CD14-positive monocyte (primary cell): ENCODE results near the gene GRM5. TPM values are rescaled to one million over a fixed set of nuclear protein-coding genes. Genes with fewer than 3 reads are reported as not detected.
"Not testable (repeated sequence)": the region's sequence is repeated elsewhere in the genome, so short reads cannot be mapped to it uniquely, and the experiment has no call there.

ENCODE experiments used
- DNase-seq, 3 donors: peaks; one replicate each; pipeline ENCODE4 v3.0.0-alpha.2; 2011 to 2022
- H2AFZ ChIP-seq: 2 replicates; pipeline ENCODE4 v1.6.0; 2012; ENCODE audit warnings: mild to moderate bottlenecking, low read depth, low read length, inconsistent platforms; ENCODE audit not compliant: insufficient read depth, poor library complexity, severe bottlenecking
- H3K27ac ChIP-seq, 2 donors: 1 replicate in 1 of 2; 2 replicates in 1 of 2; pipeline ENCODE4 v1.5.1; 2012 to 2013; ENCODE audit warnings: low read length in 2 of 2, control low read depth in 1 of 2, inconsistent platforms in 1 of 2, low read depth in 1 of 2, mild to moderate bottlenecking in 1 of 2
- H3K27me3 ChIP-seq, 2 donors: one replicate each; pipeline versions ENCODE4 v1.6.0 to v1.6.1; 2011 to 2013; ENCODE audit warnings: low read length in 2 of 2; ENCODE audit not compliant: control insufficient read depth in 2 of 2, insufficient read depth in 2 of 2
- H3K36me3 ChIP-seq, 2 donors: replicated peaks in 1 of 2; 1 replicate in 1 of 2; 2 replicates in 1 of 2; pipeline versions ENCODE4 v1.5.1 to v1.6.1; 2012 to 2013; ENCODE audit warnings: low read length in 2 of 2, control low read depth in 1 of 2, inconsistent platforms in 1 of 2, mild to moderate bottlenecking in 1 of 2; ENCODE audit not compliant: insufficient read depth in 2 of 2, control insufficient read depth in 1 of 2
- H3K4me1 ChIP-seq, 2 donors: 1 replicate in 1 of 2; 2 replicates in 1 of 2; pipeline versions ENCODE4 v1.5.1 to v1.6.1; 2012 to 2013; ENCODE audit warnings: low read length in 2 of 2, control low read depth in 1 of 2, inconsistent platforms in 1 of 2, mild to moderate bottlenecking in 1 of 2, moderate library complexity in 1 of 2; ENCODE audit not compliant: insufficient read depth in 2 of 2, control insufficient read depth in 1 of 2
- H3K4me2 ChIP-seq: replicated peaks from 2 replicates; pipeline ENCODE3; 2012; ENCODE audit warnings: low read length, moderate library complexity, mild to moderate bottlenecking; ENCODE audit not compliant: poor library complexity, severe bottlenecking; ENCODE audit errors: extremely low read depth
- H3K4me3 ChIP-seq, 3 experiments: fragments of 200-600 bp in 1 of 3; sonication (generic) in 1 of 3; replicated peaks in 1 of 3; 1 replicate in 2 of 3; 2 replicates in 1 of 3; pipeline ENCODE4 v1.5.1; 2011 to 2013; ENCODE audit warnings: low read length in 3 of 3, mild to moderate bottlenecking in 3 of 3, control low read depth in 2 of 3, low read depth in 2 of 3, inconsistent platforms in 1 of 3, moderate library complexity in 1 of 3
- H3K79me2 ChIP-seq: 2 replicates; pipeline ENCODE4 v1.6.0; 2012; ENCODE audit warnings: mild to moderate bottlenecking, control low read depth, inconsistent platforms, low read length, moderate library complexity; ENCODE audit not compliant: insufficient read depth
- H3K9ac ChIP-seq: 2 replicates; pipeline ENCODE4 v1.6.0; 2017; ENCODE audit warnings: low read length, mild to moderate bottlenecking; ENCODE audit not compliant: insufficient read depth, poor library complexity, severe bottlenecking
- H3K9me3 ChIP-seq, 2 donors: replicated peaks in 1 of 2; 1 replicate in 1 of 2; 2 replicates in 1 of 2; pipeline versions ENCODE4 v1.5.1 to v1.6.1; 2012 to 2013; ENCODE audit warnings: low read length in 2 of 2, control low read depth in 1 of 2; ENCODE audit not compliant: control insufficient read depth in 1 of 2, insufficient read depth in 1 of 2
- H4K20me1 ChIP-seq: 2 replicates; pipeline ENCODE4 v1.6.0; 2012; ENCODE audit warnings: mild to moderate bottlenecking, low read length, control low read depth, moderate library complexity; ENCODE audit not compliant: insufficient read depth
- H3K27ac Mint-ChIP-seq, 7 donors: one replicate each; pipeline ENCODE4 v1.8.0; 2020; ENCODE audit warnings: mild to moderate bottlenecking in 7 of 7, mixed read lengths in 7 of 7, moderate library complexity in 6 of 7, inconsistent platforms in 2 of 7
- H3K27me3 Mint-ChIP-seq, 3 donors: one replicate each; pipeline ENCODE4 v1.8.0; 2021 to 2022; ENCODE audit warnings: low read depth in 3 of 3, mild to moderate bottlenecking in 3 of 3, mixed read lengths in 3 of 3, moderate library complexity in 3 of 3, inconsistent platforms in 1 of 3
- H3K36me3 Mint-ChIP-seq, 2 donors: one replicate each; pipeline ENCODE4 v1.8.0; 2020; ENCODE audit warnings: mixed read lengths in 2 of 2, inconsistent platforms in 1 of 2, mild to moderate bottlenecking in 1 of 2
- H3K4me1 Mint-ChIP-seq: one replicate; pipeline ENCODE4 v1.8.0; 2020; ENCODE audit warnings: mild to moderate bottlenecking, mixed read lengths
- H3K4me3 Mint-ChIP-seq, 2 donors: one replicate each; pipeline ENCODE4 v1.8.0; 2020; ENCODE audit warnings: mild to moderate bottlenecking in 2 of 2, mixed read lengths in 2 of 2, moderate library complexity in 1 of 2
- H3K9me3 Mint-ChIP-seq, 7 donors: one replicate each; pipeline ENCODE4 v1.8.0; 2020 to 2022; ENCODE audit warnings: mixed read lengths in 7 of 7, mild to moderate bottlenecking in 6 of 7, moderate library complexity in 6 of 7, inconsistent platforms in 2 of 7
- CTCF ChIP-seq: fragments of 200-600 bp; IDR thresholded peaks from one replicate; pipeline ENCODE4 v1.8.0; 2022; ENCODE audit warnings: antibody characterized with exemption, mild to moderate bottlenecking
- WGBS: methylation state at CpG from one replicate; pipeline ENCODE4 v1.1.5; 2013; ENCODE audit warnings: missing lambda C conversion rate; ENCODE audit not compliant: insufficient coverage; 5-methylcytosine and 5-hydroxymethylcytosine counted together
- intact Hi-C, 2 donors: fragments of 100-400 bp; cut with micrococcal nuclease; formaldehyde crosslinking; loops; one replicate each; pipeline versions ENCODE4 v1.15.0 to v1.15.1; 2023
- polyA plus RNA-seq, 3 donors: library from polyadenylated mRNA; depleted of rRNA in 1 of 3; unstranded in 2 of 3; stranded (reverse) in 1 of 3; fragments of 300-500 nt in 2 of 3; fragments of >200 nt in 1 of 3; fragmentation: Illumina TruSeq in 2 of 3; gene quantifications; 1 replicate in 2 of 3; 2 replicates in 1 of 3; pipeline ENCODE4 v1.2.3, GENCODE V29; 2012 to 2021

Gene GRM5
- polyA plus RNA-seq, 3 donors: not detected

DNA sequence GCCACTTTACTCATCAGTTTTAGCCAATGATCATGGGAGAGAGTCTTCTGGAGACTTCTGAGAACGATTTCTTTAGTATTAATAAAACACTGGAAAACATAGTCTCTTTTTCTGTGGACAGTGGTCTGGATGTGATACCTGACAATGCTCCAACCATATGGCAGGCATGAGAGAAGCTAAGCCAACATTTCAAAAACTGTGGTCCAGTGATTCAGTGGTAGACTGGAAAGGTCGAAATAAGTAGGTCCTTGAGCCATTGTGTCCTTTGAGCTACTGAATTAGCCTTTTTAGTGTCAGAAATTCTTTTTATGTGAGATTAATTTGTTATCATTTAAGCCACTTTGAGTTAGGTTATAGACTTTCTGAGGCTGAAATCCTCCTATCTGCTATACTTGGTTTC is 530.5 kb downstream of the GRM5 start:
- no peak overlapping the region for H3K4me3 ChIP-seq
- no peak for DNase-seq
- H3K4me3 Mint-ChIP-seq: no peak overlapping the region
- no peaks in the 10 kb centered on the region for H3K36me3 Mint-ChIP-seq
- no peak overlapping the region for H3K4me2 ChIP-seq
- H3K27ac ChIP-seq: no peak overlapping the region
- no peaks in the 10 kb centered on the region for H3K27me3 ChIP-seq
- 80% methylated on average over 1 of the region's 2 CpGs for WGBS
- no peaks in the 10 kb centered on the region for H3K36me3 ChIP-seq
- no peaks in the 10 kb centered on the region for H3K4me1 Mint-ChIP-seq
- H3K79me2 ChIP-seq: no peaks in the 10 kb centered on the region
- H3K27ac Mint-ChIP-seq: no peak overlapping the region
- no peak overlapping the region for H2AFZ ChIP-seq
- intact Hi-C loops: no loop called here
- no peak overlapping the region for H3K9ac ChIP-seq
- H3K9me3 Mint-ChIP-seq: peaks cover 0 to 5% (median 0%) of the 10 kb centered on the region in 7 donors
- no peak for TF ChIP-seq CTCF
- no peaks in the 10 kb centered on the region for H4K20me1 ChIP-seq
- H3K4me1 ChIP-seq: no peaks in the 10 kb centered on the region
- H3K9me3 ChIP-seq: no peaks in the 10 kb centered on the region
- H3K27me3 Mint-ChIP-seq: peaks cover 0 to 2% (median 0%) of the 10 kb centered on the region in 3 donors

GRCh38 chr11:88534706-88535105 is 531.1 kb downstream of the GRM5 start:
- DNase-seq: not testable (repeated sequence)

More at GRCh38 chr11:88534706-88535105, 531.1 kb downstream of the GRM5 start:
- H3K9ac ChIP-seq, H3K36me3 ChIP-seq, H2AFZ ChIP-seq, H3K36me3 Mint-ChIP-seq, H3K9me3 ChIP-seq, H3K4me3 Mint-ChIP-seq, H3K4me3 ChIP-seq, intact Hi-C loops, H3K4me1 Mint-ChIP-seq, H3K27me3 Mint-ChIP-seq, H4K20me1 ChIP-seq, H3K9me3 Mint-ChIP-seq, H3K4me2 ChIP-seq, H3K79me2 ChIP-seq, H3K27ac Mint-ChIP-seq, H3K27ac ChIP-seq, H3K4me1 ChIP-seq, H3K27me3 ChIP-seq: not testable (repeated sequence)
- WGBS: no CpG with 5 or more reads among the region's 1 CpG
